HL-60 (cell line): ENCODE results near the gene TRMU.

Source experiments
- DNase-seq, 2 experiments: peaks; one replicate each; pipeline ENCODE4 v3.0.0-alpha.2; 2010 to 2020; ENCODE audit warnings: low read depth in 1 of 2, low spot score in 1 of 2
- H3K27ac ChIP-seq: fragments of 250-450 bp; sonication (Bioruptor Pico); replicated peaks from 2 replicates; pipeline ENCODE4 v1.5.1; 2020; ENCODE audit warnings: mild to moderate bottlenecking, moderate library complexity
- H3K27me3 ChIP-seq: fragments of 250-450 bp; sonication (Bioruptor Pico); 2 replicates; pipeline ENCODE4 v1.5.1; 2021; ENCODE audit warnings: mild to moderate bottlenecking, moderate library complexity; ENCODE audit not compliant: insufficient read depth, poor library complexity, severe bottlenecking
- H3K4me3 ChIP-seq: replicated peaks from 2 replicates; pipeline ENCODE4 v1.5.1; 2011; ENCODE audit warnings: mild to moderate bottlenecking, control low read depth, low read length; ENCODE audit not compliant: insufficient read depth
- CTCF ChIP-seq: IDR thresholded peaks from one replicate; pipeline ENCODE4 v1.5.1; 2011; ENCODE audit warnings: low read length, control low read depth, inconsistent platforms; ENCODE audit not compliant: insufficient read depth
- GABPA ChIP-seq: IDR thresholded peaks from 2 replicates; pipeline ENCODE4 v1.6.1; 2012; ENCODE audit warnings: low read depth
- POLR2AphosphoS5 ChIP-seq: IDR thresholded peaks from 2 replicates; pipeline ENCODE4 v1.6.1; 2012; ENCODE audit warnings: low read depth
- SPI1 ChIP-seq: IDR thresholded peaks from 2 replicates; pipeline ENCODE4 v1.6.1; 2012; ENCODE audit warnings: low read depth, mild to moderate bottlenecking, borderline replicate concordance
- TF ChIP-seq, protein P1 (sequence below): IDR thresholded peaks from 2 replicates; pipeline ENCODE4 v1.6.1; 2012; ENCODE audit warnings: low read depth; ENCODE audit not compliant: insufficient replicate concordance

Gene TRMU

DNA sequence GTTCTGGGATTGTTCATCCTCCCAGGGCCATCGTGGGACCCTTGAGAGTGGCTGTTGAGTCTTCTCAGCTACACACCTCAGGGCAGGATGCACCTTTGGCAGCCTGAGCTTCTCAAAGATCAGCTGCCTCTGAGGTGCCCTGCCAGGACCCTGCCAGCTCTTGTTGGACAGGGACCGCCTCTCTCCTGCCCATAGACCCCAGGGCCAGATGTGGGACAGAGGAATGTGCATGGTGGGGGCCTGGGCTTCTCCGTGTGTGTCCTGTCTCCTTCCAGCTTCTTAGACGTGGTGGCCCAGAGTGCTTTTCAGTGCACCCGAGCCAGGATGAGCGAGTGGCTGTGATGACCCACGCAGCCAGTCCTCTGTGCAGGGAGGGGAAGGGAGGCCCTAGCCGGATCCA is 5.9 kb upstream of the TRMU start:
- Histone ChIP-seq H3K4me3 (no peak overlapping the region), H3K27me3 (no peaks in the 10 kb centered on the region), H3K27ac (no peak overlapping the region)
- DNase-seq = no peak
- TF ChIP-seq CTCF = no peak
- no peak for TF ChIP-seq SPI1
- TF ChIP-seq, protein P1, sequence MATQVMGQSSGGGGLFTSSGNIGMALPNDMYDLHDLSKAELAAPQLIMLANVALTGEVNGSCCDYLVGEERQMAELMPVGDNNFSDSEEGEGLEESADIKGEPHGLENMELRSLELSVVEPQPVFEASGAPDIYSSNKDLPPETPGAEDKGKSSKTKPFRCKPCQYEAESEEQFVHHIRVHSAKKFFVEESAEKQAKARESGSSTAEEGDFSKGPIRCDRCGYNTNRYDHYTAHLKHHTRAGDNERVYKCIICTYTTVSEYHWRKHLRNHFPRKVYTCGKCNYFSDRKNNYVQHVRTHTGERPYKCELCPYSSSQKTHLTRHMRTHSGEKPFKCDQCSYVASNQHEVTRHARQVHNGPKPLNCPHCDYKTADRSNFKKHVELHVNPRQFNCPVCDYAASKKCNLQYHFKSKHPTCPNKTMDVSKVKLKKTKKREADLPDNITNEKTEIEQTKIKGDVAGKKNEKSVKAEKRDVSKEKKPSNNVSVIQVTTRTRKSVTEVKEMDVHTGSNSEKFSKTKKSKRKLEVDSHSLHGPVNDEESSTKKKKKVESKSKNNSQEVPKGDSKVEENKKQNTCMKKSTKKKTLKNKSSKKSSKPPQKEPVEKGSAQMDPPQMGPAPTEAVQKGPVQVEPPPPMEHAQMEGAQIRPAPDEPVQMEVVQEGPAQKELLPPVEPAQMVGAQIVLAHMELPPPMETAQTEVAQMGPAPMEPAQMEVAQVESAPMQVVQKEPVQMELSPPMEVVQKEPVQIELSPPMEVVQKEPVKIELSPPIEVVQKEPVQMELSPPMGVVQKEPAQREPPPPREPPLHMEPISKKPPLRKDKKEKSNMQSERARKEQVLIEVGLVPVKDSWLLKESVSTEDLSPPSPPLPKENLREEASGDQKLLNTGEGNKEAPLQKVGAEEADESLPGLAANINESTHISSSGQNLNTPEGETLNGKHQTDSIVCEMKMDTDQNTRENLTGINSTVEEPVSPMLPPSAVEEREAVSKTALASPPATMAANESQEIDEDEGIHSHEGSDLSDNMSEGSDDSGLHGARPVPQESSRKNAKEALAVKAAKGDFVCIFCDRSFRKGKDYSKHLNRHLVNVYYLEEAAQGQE = no peak
- TF ChIP-seq GABPA = no peak
- no peak for TF ChIP-seq POLR2AphosphoS5

DNA sequence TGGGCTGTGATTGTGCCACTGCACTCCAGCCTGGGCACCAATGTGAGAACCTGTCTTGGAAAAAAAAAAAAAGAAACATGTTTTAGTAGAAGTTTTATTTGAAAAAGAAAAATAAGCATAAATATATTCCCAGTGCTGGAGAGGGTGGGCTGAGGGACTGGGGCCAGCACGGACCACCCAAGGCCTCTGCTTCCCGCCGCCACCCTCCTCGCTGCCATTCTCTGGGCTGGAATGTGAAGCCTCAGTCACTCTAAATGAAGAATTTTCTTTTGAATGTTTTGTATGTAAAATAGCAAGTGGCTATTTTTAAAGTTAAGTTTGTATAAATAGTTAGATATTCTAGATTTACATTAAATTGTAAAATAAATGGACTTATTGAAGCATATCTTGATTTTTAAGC is 5.1 kb upstream of the TRMU start:
- H3K4me3 ChIP-seq = no peak overlapping the region
- TF ChIP-seq POLR2AphosphoS5 = no peak
- TF ChIP-seq, protein P1 = no peak
- no peak for TF ChIP-seq CTCF
- TF ChIP-seq SPI1 = no peak
- no peak for TF ChIP-seq GABPA
- H3K27me3 ChIP-seq = no peaks in the 10 kb centered on the region
- H3K27ac ChIP-seq = no peak overlapping the region
- no peak for DNase-seq

GRCh38 chr22:46331496-46331895 is 4.0 kb upstream of the TRMU start:
- H3K27me3 ChIP-seq = no peaks in the 10 kb centered on the region
- TF ChIP-seq CTCF (no peak), POLR2AphosphoS5 (no peak), SPI1 (no peak), GABPA (no peak)
- TF ChIP-seq, protein P1 = no peak
- H3K4me3 ChIP-seq = no peak overlapping the region
- no peak for DNase-seq
- H3K27ac ChIP-seq = no peak overlapping the region
